Omental fat pad (tissue), 4 donors: ENCODE data around the gene SMARCAD1. TPM values are rescaled to one million over a fixed set of nuclear protein-coding genes. Genes with fewer than 3 reads are reported as not detected.
"Not testable (repeated sequence)": the region's sequence is repeated elsewhere in the genome, so short reads cannot be mapped to it uniquely, and the experiment has no call there.

Experiments used
- ATAC-seq: fragments of 150-250 bp; one replicate; pipeline ENCODE4 v1.9.1; 2016; ENCODE audit warnings: mild to moderate bottlenecking, moderate library complexity; ENCODE audit not compliant: low FRiP score
- DNase-seq: peaks from one replicate; pipeline ENCODE4 v3.0.0-alpha.2; 2019; ENCODE audit warnings: low spot score
- total RNA-seq, 4 donors: library from RNA; depleted of rRNA; stranded (reverse); fragments of >200 nt; gene quantifications; one replicate each; pipeline ENCODE4 v1.1.0, GENCODE V29; 2016
- TF ChIP-seq, protein P1 (sequence below), 3 donors: fragments of 450-650 bp; IDR thresholded peaks; one replicate each; pipeline ENCODE4 v1.5.1; 2016 to 2017; ENCODE audit warnings: antibody characterized with exemption in 3 of 3, mild to moderate bottlenecking in 3 of 3, moderate library complexity in 2 of 3

SMARCAD1 gene
- total RNA-seq, 4 donors from 2014 or later: 16.6 to 31.7 (median 18.9) TPM

DNA sequence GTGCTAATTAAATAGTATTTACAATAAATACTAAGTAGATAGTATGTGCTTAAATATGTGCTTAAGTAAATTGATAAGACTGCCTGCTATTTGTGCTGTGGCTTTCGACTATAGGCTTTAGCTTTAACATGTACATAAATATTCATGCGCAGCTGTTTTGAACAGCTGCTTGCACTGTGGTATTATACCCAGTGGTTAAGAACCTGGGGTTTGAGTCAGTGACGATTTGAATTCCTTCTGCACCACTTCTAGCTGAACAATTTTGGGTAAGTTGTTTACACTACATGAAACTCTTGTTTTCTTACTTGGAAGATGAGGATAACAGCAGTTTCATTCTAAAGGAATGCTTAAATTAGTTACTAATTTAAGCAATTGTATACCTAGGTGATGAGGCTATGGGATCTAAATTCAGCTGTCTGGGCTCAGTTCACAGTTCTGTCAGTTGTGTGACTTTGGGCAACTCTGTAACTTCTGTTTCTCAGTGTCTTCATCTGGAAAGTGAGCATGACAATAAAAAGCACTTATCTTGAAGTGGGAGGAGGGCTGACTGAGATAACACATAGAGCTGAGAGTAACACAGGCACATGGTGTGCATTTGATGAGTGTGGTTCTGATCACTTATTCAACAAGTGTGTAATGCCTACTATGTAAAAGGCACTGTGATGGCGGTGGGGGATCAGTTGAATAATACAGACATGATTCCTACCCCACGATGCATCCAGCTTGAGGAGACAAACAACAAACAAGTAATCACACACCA, 98.0 kb downstream of the SMARCAD1 start:
- TF ChIP-seq, protein P1, sequence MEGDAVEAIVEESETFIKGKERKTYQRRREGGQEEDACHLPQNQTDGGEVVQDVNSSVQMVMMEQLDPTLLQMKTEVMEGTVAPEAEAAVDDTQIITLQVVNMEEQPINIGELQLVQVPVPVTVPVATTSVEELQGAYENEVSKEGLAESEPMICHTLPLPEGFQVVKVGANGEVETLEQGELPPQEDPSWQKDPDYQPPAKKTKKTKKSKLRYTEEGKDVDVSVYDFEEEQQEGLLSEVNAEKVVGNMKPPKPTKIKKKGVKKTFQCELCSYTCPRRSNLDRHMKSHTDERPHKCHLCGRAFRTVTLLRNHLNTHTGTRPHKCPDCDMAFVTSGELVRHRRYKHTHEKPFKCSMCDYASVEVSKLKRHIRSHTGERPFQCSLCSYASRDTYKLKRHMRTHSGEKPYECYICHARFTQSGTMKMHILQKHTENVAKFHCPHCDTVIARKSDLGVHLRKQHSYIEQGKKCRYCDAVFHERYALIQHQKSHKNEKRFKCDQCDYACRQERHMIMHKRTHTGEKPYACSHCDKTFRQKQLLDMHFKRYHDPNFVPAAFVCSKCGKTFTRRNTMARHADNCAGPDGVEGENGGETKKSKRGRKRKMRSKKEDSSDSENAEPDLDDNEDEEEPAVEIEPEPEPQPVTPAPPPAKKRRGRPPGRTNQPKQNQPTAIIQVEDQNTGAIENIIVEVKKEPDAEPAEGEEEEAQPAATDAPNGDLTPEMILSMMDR (IDR thresholded peaks at IDR 0.05): no peak
- ATAC-seq: no peak

DNA sequence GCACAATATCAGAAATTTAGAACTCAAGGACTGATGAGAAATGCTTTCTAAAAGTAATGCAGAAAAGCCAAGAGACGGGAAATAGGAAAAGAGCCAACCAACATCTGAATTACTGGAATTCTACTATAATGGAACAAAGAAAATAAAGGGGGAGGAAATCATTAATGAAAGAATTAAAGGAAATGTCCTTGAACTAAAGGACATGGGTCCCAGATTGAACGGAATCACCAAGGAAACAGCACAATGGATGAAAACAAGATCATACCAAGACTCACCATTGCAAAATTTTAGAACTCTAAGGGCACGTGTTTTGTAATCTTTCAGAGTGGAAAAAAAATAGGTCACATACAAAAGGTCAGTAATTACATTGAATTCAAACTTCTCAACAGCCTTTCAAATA, 99.0 kb downstream of the SMARCAD1 start:
- TF ChIP-seq, protein P1 (IDR thresholded peaks at IDR 0.05): no peak
- ATAC-seq: no peak
- DNase-seq: no peak

More for the DNA sequence above, 98.0 kb downstream of the SMARCAD1 start:
- DNase-seq: no peak

DNA sequence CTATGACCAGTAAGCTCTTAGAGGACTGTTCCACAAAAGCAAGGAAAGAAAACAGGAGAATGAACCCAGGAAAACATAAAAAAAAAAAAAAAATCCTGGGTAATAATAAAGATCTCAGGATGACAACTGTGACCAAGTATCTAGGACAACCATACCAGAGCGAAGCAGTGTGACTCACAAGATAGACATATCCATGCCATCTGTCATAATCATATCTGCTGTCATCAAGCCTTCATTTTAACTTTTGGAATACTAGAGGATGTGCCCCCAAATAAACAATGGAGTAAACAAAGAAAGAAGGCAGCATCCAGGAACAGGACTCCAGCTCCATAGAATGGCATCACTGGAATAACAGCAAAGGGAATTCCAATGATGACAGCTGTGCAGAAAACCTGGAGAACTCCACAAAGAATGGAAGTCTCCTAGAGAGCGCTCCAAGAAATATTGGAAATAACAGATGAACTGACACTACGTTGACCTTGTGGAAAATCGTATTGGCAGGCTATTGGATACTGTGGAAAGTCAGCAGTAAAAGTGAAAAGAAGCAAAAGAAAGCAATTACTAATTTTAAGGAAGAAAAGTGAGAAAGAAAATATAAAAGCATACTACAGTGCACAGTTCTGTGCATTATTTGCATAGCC, 99.7 kb downstream of the SMARCAD1 start:
- ATAC-seq: no peak
- DNase-seq: no peak
- TF ChIP-seq, protein P1 (IDR thresholded peaks at IDR 0.05): no peak

DNA sequence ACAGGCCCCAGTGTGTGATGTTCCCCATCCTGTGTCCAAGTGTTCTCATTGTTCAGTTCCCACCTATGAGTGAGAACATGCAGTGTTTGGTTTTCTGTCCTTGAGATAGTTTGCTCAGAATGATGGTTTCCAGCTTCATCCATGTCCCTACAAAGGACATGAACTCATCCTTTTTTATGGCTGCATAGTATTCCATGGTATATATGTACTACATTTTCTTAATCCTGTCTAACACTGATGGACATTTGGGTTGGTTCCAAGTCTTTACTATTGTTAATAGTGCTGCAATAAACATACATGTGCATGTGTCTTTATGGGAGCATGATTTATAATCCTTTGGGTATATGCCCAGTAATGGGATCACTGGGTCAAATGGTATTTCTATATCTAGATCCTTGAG, 112.3 kb downstream of the SMARCAD1 start:
- not testable (repeated sequence) for ATAC-seq, DNase-seq

DNA sequence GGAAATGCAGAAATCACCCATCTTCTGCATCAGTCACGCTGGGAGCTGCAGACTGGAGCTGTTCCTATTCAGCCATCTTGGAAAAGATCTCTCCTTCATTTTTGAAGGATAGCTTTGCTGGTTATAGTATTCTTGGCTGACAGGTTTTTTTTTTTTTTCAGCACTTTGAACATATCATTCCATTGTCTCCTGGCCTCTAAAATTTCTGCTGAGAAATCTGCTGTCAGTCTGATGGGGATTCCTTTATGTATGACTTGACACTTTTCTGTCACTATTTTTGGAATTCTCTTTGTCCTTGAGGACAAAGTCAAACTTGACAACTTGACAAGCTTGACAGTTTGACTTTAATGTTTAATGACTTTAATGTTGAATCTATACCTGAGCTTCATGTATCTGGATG, 118.2 kb downstream of the SMARCAD1 start:
- DNase-seq: no peak
- ATAC-seq: no peak
- TF ChIP-seq, protein P1 (IDR thresholded peaks at IDR 0.05): no peak

DNA sequence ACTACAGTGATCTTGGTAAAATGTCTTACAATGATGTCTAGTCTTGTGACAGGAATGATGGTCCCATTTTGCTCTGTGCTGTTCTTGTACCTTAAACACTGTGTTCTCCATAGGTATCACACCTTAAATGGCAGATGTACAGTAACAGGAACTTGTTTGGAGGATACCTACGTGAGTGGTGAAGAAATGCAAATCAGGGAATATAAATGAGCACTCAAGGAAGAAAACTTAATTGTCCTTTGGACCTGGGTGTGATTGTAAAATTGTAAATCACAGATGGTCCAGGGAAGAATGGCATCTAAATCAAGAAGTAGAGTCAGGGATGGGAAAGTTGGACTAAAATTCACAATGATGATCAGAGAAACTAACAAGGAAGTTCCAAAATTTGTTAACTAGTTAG, 122.3 kb downstream of the SMARCAD1 start:
- DNase-seq (no peak), ATAC-seq (no peak)
- TF ChIP-seq, protein P1 (IDR thresholded peaks at IDR 0.05): no peak

DNA sequence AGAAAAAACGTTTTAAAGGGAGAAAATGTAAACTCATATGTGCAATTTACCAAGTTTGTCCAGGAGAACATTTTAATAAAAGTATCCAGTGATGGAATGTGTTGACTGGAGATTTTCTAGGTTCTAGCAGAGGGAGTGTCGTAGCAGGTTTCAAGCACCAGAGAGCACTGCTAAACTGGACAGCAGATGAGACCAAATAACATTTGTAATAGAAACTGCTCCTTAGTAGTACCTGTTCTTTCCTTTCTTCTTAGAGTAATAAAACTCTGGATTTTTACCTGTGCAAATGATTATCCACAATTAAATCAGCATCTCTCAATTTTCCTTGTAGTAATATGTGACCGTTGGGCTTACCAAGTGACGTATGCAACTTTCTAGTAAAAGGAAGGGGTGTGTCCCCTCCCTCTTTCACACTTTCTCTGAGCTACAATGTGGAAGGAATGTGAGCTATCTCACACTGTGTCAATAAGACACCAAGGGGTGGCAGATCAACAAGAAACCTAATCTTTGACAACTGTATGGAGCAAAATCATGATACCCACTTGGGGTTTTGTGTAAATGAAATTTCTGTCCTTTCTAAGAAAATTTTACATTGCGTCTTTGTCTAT, 125.4 kb downstream of the SMARCAD1 start:
- TF ChIP-seq, protein P1 (IDR thresholded peaks at IDR 0.05): no peak
- no peak for DNase-seq
- no peak for ATAC-seq
